GM21367 (cell line): ENCODE data around the gene KMT2C.
A peak's percentile ranks its signal among the peaks of the same experiment; 100 is the strongest.
"Not testable (repeated sequence)": the region's sequence is repeated elsewhere in the genome, so short reads cannot be mapped to it uniquely, and the experiment has no call there.

ENCODE experiments used
- ATAC-seq: cut with Tn5 transposase; IDR thresholded peaks from one replicate; pipeline ENCODE4 v1.9.1; 2021; ENCODE audit not compliant: unreplicated experiment

KMT2C gene

DNA sequence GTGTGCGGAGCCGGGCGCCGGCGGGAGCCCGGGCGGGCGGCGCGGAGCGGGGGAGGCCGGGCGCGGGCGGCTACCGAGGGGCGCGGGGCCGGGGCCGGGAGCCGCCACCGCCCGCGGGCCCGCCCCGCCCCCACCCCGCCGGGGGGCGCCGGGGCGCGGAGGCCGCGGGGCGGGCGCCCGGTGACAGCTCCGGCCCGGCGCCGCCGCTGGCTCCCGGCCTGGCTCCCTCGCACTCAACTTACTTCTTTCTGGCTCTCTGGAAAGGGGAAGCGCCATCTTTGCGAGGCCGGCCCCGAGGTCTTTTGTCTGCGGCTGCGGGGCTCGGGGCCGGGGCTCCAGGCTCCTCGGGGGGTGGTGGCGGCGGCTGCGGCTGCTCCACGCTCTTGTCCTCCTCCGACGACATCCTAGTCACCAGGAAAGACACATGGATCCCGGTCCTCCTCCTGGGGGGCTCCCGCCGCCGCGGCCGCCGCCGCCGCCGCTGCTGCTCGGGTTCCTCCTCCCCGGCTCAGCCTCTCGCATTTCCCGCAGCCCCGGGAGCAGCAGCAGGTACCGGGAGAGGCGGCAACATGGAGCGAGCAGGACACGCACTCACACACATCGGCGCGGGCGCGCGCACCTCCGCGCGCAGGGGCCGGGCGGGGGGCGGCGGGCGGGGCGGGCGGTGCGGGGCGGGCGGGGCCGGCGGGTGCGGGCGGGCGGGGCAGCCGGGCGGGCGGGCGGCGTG is at the start of gene KMT2C:
Gene KMT2C, minus strand, starts transcription at position 620 of the 727 bp plus-strand sequence. Its CDS starts 217 bp downstream, at position 403.
- ATAC-seq: peak; percentile 2

DNA sequence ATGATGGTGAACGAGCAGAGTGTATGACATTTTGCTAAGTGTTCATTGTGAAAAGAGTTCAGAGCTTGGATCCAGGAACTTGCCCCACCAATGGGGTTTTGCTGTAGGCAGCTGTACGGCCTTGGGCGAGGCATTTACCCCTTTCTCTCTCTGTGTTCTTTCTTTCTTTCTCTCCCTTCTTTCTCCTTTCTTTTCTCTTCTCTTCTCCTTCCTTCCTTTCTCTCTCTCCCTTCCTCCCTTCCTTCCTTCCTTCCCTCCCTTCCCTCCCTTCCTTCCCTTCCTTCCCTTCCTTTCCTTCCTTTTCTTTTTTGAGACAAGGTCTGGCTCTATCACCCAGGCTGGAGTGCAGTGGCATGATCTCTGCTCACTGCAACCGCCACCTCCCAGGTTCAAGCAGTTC is 45.3 kb upstream of the KMT2C start:
- no peak for ATAC-seq

DNA sequence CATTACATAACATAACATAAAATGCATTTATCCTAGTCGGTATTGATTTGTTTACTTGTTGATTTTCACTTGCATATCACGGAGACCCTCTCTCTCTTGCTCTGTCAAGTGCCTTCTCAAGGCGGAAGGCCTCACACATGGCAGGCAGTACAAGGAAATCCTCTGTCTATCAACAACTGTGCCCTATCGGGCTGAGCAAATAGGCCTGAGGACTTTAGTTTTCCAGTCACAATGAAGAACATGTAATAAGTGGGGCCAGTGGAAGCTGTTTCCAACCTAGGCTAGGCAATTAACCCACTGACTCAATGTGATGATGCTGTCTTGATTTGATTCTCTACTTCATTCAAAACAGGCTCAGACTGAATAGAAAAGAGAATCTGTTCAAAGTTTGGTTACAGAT is 44.9 kb upstream of the KMT2C start:
- ATAC-seq: no peak

DNA sequence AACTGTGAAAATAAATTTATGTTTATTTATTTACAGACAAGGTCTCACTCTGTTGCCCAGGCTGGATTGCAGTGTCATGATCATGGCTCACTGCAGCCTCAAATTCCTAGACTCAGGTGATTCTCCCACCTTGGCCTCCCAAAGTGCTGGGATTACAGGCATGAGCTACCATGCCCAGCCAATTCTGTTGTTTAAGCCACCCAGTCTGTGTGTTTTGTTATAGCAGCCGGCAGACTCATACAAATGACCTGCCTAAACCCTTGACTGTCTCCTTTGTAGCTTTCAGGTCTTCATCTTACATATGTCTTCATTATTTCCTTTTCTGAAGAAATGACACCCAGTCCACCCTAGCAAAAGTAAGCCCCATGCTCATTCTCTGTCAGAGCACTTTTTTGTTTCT is 43.8 kb upstream of the KMT2C start:
- ATAC-seq: no peak

DNA sequence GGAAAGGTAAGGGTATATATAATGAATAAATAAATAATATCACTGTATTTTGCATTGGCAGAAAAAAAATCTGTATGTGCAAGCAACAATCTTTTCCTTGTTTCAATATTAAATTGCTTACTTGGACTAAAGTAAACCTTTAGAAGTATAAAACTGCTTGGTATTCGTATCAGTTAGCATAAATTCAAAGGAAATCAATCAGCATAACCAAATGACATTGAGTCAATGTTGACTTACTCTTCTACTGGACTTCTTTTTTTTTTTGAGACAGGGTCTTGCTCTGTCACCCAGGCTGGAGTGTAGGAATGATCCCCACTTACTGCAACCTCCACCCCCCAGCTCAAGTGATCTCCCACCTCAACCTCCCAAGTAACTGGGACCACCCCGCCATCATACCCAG is 42.3 kb upstream of the KMT2C start:
- ATAC-seq: no peak

DNA sequence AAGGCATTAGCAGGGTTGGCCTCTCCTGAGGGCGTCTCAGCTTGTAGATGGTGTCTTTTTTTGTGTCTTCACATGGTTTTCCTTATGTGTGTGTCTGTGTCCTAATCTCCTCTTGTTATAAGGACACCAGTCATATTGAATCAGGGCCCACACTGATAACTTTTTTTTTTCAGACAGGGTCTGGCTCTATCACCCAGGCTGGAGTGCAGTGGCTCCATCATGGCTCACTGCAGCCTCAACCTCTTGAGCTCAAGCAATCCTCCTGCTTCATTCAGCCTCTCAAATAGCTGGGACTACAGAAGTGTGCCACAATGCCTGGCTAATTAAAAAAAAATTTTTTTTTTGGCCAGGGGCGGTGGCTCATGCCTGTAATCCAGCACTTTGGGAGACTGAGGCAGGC is 41.3 kb upstream of the KMT2C start:
- ATAC-seq: no peak

DNA sequence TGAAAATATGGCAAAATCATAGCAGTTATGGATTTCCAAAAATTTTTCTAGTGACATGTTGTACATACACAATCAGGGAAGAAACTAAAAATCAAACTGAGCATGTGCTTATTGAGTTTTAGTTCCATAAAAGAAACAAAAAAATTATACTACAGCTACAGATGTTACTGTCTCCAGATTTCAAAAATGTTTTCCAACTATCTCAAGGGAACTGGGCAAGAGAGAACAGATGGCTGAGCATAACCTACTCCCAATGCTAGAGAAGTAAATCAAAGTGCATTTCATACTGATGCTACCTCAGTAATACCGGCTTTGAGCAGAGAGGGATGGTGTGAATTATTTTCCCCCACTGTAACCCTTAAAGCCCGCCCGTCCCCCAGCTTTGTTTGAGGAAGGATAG is 40.7 kb upstream of the KMT2C start:
- ATAC-seq: no peak

DNA sequence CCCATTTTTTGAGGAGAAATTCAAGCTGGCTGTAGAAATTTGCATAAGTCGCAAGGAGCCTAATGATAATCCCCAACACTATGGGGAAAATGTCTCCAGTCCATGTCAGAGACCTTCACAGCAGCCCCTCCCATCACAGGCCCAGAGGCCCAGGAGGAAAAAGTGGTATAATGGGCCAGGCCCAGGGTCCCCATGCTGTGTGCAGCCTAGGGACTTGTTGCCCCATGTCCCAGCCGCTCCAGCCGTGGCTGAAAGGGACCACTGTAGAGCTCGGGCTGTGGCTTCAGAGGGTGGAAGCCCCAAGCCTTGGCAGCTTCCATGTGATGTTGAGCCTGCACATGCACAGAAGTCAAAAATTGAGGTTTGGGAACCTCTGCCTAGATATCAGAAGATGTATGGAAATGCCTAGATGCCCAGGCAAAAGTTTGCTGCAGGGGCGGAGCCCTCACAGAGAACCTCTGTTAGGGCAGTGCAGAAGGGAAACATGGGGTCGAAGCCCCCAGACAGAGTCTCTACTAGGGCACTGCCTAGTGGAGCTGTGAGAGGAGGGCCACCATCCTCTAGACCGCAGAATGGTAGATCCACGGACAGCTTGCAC is 35.3 kb upstream of the KMT2C start:
- not testable (repeated sequence) for ATAC-seq

DNA sequence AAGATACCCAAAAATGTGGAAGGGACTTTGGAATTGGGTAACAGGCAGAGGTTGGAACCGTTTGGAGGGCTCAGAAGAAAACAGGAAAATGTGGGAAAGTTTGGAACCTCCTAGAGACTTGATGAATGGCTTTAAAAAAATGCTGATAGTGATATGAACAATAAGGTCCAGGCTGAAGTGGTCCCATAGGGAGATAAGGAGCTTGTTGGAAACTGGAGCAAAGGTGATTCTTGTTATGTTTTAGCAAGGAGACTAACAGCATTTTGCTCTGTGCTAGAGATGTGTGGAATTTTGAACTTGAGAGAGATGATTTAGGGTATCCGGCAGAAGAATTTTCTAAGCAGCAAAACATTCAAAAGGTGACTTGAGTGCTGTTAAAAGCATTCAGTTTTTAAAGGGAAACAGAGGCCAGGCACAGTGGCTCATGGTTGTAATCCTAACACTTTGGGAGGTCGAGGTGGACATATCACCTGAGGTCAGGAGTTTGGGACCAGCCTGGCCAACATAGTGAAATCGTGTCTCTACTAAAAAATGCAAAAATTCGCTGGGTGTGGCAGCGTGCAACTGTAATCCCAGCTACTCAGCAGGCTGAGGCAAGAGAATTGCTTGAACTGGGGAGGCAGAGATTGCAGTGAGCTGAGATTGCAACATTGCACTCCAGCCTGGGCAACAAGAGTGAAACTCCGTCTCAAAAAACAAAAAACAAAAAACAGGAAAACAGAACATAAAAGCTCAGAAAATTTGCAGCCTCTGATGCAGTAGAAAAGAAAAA is 34.6 kb upstream of the KMT2C start:
- ATAC-seq: not testable (repeated sequence)

DNA sequence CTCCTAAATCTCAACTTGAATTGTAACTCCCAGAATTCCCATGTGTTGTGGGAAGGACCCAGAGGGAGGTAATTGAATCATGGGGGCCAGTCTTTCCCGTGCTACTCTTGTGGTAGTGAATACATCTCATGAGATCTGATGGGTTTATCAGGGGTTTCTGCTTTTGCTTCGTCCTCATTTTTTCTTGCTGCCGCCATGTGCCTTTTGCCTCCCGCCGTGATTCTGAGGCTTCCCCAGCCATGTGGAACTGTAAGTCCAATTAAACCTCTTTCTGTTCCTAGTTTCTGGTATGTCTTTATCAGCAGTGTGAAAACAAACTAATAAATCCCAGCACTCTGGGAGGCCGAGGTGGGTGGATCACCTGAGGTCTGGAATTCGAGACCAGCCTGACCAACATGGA is 33.8 kb upstream of the KMT2C start:
- ATAC-seq: not testable (repeated sequence)

DNA sequence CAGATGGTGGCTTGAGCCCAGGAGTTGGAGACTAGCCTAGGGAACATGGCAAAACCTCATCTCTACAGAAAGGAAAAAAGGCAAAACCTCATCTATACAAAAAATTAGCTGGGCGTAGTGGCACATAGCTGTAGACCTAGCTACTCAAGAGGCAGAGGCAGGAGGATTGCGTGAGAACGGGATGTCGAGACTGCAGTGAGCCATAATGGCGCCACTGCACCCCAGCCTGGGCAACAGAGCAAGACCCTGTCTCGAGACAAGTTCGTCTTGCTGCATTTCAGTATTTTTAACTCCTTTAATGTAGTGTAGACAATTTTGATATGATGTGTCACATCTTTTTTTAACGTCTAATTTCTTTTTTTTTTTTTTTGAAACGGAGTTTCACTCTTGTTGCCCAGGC is 31.4 kb upstream of the KMT2C start:
- no peak for ATAC-seq

DNA sequence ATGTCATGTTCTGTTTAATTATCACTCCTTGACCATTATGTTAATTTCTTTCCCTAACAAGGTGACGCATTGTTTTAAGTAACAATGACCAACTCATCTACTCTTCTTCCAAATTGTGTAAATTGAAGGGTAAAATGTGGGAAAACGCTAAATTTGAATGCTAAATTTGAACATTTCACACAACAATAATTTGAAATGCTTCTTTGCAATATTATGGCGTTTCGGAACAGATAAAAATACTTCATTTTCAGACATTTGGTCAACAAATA is 29.2 kb upstream of the KMT2C start:
- ATAC-seq: no peak

DNA sequence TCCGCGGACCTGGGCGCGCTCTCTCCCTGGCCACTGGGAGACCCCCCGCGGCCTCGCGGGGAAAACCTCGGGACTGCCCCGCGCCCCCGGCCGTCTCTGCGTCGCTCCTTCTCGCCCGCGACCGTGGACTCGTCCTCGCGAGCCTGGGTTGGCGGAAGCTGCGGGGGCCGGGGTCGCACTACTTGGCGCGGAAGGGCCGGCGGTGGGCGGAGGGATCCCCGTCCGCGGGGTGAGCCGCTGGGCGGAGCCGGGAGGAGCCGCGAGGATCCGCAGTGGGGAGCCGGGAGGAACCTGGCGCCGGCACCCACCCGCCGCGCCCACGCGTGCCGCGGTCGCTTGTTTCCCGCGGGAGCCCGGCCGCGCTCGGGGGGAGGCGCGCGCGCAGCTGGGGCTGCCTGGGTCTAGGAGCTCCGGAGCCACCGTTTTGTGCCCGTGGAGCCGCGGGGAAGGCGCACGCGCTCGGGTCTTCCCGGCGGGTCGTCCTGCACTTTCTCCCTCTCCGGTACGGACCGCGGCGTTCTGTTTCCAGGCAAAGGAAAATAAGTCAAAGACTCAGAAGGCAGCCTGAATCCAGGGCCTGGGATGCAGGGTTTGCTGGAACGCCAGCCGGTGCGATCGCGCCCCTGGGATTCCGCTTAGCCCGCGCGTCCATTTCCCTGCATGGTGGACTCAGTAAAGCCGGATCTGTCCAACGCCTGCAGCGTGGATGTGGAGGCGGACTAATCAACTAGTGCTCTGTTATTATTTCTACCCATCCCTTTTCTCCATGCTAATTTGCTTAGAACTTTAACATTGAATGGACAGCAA is 28.7 kb upstream of the KMT2C start:
- ATAC-seq: peak; percentile 25

DNA sequence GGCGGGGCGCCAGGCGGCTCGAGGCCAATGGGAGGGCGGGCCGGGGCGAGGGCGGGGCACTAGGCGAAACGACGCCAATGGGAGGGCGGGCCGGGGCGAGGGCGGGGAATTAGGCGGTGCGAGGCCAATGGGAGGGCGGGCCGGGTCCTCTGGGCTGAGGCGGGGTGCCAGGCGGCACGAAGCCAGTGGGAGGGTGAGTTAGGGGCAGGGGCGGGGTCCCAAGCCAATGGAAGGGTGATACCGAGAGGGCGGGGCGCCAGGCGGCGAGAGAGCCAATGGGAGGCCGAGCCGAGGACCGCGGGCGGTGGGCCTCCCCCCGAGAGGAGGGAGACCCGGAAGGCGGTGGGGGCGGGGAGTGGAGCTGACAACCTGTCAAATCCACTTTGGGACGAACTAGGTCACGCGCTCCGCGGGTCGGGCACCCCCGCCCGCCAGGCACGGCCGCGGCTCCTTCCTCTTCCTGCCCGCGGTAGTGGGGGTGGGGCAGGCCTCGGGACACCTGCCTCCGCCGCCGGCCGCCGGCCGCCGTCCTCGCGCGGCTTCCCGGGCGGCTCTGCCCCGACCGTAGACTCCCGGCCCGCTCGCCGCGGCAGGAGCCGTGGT is 28.0 kb upstream of the KMT2C start:
- ATAC-seq: peak; percentile 84

DNA sequence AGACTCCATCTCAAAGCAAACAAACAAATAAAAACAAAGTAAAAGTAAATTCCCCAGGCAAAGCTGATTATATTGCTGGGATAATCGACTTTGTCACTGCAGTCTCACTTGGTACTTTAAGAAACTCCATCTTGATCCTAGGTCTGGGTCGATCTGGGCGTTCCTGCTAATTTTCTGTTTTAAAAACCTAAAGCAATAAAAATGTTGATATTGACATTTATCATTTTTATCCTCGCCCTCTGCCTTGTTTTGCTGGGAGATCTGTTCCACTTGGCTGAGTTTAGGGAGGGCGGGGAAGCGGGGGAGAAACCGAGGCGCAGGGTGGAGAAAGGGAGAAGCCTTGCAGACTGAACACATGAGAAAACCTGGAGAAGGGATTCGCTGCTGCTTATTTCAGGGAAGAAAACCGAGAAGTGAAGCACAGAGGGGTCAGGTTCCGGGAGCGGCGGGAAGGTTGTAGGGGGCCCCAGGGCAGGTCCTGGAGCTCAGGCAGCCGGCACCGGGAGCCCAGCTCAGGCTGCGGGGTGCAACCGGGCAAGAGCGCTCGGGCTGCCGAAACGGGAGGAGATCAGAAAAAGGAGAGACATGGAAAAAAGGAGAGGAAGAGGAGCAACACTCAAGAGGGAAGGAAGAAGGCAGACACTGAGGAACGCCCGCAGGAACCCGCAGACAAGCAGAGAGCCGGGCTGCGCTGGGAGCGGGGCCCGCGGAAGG is 27.3 kb upstream of the KMT2C start:
- ATAC-seq: peak; percentile 44

DNA sequence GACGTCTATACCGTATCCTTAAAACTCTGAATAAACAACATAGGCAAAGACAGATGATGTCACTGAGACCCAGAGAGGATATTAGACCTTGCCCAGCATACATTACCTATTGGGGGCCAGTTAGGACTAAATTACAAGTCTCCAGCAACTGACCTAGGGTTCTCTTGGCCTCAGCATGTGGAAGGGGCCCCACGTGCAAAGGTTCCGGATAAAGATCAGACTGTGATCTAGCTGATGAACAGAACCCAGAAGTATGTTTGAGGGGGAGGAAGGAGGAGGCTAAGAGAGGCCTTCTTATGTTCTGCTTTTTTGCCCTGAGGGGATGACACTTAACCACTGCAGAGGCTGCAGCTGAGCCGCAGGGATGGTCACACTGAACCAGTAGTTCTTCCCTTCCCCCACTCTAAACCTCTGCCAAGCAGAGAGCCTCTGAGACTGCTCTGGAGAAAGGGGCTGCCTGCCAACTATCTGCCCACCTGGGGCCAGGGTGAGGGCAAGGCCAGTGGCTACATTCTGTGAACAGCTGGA is 24.0 kb upstream of the KMT2C start:
- no peak for ATAC-seq

DNA sequence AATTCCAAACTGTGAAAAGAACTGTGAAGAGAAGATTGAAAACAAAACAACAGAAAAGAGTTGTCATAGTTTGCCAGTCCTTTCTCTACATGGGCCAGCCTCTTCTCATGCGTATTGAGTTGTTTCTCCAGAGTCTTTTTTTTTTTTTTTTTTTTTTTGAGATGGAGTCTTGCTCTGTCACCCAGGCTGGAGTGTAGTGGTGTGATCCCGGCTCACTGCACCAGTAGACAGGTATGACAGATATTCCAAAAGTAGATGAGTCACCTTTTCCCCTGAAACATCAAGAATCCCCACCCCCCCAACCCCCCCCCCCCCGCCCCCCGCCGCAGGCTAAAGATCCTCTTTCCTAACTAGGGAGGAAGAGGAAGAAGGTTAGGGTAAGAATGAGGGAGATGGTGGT is 15.6 kb upstream of the KMT2C start:
- ATAC-seq: no peak

DNA sequence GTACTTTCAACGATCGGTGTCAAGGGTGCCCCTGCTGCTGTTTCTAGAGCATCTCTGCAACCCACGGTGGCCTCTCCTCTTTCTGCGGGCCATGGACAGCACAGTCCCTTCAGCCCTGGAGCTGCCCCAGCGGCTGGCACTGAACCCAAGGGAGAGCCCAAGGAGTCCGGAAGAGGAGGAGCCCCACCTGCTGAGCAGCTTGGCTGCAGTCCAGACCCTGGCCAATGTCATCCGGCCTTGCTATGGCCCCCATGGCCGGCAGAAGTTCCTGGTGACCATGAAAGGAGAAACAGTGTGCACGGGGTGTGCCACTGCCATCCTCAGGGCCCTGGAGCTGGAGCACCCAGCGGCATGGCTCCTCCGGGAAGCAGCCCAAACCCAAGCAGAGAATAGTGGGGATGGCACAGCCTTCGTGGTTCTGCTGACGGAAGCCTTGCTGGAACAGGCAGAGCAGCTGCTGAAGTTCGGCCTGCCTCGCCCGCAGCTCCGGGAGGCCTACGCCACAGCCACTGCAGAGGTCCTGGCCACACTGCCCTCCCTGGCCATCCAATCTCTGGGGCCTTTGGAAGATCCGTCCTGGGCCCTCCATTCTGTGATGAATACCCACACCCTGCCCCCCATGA is 9.7 kb upstream of the KMT2C start:
- ATAC-seq: not testable (repeated sequence)

DNA sequence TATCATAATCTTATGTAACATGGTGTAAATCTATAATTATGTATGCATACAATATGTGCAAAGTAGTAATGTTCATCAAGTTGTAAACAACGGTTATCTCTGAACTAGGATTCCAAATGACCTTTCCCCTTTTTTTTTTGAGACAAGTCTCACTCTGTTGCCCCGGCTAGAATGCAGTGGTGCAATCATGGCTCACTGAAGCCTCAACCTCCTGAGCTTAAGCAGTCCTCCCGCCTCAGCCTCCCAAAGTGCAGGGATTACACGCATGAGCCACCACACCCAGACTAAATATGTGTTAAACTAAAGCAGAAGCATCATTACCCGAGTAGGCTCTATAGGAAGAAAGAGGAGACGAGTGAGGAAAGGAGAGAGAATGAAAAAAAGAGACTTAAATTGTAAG is 7.8 kb upstream of the KMT2C start:
- no peak for ATAC-seq

DNA sequence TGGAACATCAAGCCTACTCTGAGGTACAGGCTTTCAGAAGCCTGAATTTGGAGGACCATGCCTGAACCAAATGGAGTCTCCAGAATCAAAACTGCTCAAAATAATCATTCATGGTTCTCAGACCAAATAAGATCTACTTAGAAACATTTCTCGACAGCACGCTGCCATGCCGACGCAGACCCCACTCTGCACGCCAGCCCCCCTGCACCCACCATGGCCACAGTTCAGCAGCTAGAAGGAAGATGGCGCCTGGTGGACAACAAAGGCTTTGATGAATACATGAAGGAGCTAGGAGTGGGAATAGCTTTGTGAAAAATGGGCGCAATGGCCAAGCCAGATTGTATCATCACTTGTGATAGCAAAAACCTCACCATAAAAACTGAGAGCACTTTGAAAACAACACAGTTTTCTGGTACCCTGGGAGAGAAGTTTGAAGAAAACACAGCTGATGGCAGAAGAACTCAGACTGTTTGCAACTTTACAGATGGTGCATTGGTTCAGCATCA is 6.6 kb upstream of the KMT2C start:
- ATAC-seq: no peak
